RPMI8226 (cell line): Measurements from ENCODE around the gene STAG1.
"Not testable (repeated sequence)": the region's sequence is repeated elsewhere in the genome, so short reads cannot be mapped to it uniquely, and the experiment has no call there.

ENCODE experiments used
- DNase-seq: peaks from one replicate; pipeline ENCODE4 v3.0.0-alpha.2; 2015

STAG1 gene

DNA sequence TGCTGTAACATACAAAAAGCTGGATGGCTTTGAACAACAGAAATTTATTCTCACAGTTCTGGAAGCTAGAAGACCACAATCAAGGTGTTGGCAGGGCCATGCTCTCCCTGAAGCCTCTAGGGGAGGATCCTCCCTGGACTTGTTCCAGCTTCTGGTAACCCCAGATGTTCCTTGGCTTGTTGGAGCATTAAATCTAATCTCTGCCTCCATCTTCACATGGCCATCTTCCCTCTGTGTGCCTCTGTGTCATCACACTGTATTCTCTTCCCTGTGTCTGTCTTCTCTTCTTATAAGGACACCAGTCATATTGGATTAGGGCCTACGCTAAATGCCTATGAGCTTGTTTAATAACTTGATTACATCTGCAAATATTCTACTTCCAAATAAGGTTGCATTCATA lies 109.5 kb downstream of the STAG1 start:
- DNase-seq, result no peak

DNA sequence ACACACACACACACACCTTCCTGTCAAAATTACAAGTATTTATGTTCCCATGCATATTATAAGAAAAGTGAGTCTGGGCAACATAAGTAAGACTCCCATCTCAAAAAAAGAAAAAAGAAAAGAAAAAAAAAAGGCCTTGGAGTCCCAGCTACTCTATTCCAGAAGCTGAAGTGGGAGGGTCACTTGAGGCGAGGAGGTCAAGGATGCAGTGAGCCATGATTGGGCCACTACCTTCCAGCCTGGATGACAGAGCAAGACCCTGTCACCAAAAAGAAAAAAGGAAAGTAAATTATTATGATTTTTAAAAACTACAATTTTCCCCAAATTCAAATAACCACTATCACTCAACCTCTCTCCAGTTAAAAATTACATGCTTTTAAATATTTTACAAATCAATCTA lies 113.1 kb downstream of the STAG1 start:
- no peak for DNase-seq

- DNase-seq, result no peak
Measured at GRCh38 chr3:136637176-136637575, 115.0 kb downstream of the STAG1 start.

DNA sequence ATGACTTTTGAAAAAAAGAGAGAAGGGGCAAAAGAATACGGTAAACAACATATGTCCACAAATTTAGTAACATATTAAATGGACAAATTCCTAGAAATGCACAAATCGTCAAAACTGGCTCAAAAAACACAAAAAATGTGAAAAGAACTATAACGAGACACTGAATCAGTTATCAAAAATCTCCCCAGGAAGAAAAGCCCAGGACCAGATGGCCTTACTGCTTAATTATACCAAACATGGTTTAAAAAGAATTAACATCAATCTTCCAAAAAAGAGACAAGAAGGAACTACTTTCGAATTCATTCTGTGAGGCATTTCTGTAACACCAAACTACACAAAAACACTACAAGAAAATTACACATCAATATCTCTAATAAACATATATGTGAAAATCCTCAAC lies 117.4 kb downstream of the STAG1 start:
- no peak for DNase-seq

DNA sequence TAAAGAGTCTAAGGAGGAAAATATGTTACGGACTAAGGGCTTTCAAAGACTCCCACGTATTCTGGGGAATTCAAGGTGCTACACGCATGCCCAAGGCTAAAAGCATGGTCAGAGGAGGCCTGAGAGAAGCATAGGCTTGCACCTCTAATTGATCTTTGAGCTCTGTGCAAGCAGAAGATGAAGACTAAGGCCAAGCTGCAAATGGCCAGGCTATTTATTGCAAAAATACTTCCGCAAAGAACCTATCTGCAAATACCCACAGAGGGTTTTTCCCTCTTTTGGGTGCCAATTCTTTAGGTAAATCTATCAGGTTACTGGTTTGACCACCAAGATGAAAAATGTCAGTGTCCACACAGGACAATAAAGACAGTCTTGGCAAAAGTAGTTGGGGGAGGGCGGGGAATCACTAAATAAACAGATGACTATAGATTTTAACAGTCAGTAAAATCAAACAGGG lies 119.5 kb downstream of the STAG1 start:
- DNase-seq, result no peak

GRCh38 chr3:136631424-136631823 lies 120.8 kb downstream of the STAG1 start:
- no peak for DNase-seq

DNA sequence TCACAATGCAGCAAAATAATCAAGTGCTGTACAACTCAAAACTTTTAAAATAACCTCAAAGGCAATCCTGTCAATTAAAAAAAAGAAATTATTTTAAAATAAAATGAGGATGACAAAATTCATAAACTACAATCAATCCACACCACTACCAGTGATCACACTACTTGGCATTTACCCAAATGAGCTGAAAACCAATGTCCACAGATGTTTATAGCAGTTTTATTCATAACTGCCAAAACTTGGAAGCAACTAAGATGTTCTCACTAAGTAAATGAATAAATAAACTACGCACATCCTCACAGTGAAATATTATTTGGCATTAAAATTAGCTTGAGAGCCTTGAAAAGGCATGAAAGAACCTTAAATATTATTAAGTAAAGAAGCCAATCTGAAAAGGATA lies 121.3 kb downstream of the STAG1 start:
- DNase-seq, result no peak

- DNase-seq, result no peak
Measured at GRCh38 chr3:136626493-136626892, 125.7 kb downstream of the STAG1 start.

- DNase-seq, result no peak
Measured at GRCh38 chr3:136624894-136625815, 127.0 kb downstream of the STAG1 start.

GRCh38 chr3:136624371-136624770 lies 127.8 kb downstream of the STAG1 start:
- no peak for DNase-seq

GRCh38 chr3:136621628-136622027 lies 130.6 kb downstream of the STAG1 start:
- DNase-seq, result no peak

- no peak for DNase-seq
Measured at GRCh38 chr3:136620436-136620835, 131.7 kb downstream of the STAG1 start.

- DNase-seq, result not testable (repeated sequence)
Measured at GRCh38 chr3:136617969-136618525, 134.1 kb downstream of the STAG1 start.

GRCh38 chr3:136617198-136617597 lies 135.0 kb downstream of the STAG1 start:
- no peak for DNase-seq

DNA sequence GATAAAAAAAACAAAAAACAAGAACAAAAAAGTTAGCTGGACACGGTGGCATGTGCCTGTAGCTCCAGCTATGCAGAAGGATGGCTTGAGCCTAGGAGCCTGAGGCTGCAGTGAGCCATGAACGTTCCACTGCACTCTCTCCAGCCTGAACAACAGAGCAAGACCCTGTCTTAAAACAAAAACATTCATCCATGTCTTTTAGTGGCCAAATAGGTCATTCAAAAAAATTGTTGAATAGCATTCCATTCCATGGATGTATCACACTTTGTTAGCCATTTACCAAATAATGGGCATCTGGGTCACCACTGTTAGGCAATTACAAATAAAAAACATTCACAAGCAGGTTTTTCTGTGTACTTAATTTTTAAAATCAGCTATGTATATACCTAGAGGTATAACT lies 139.7 kb downstream of the STAG1 start:
- no peak for DNase-seq

DNA sequence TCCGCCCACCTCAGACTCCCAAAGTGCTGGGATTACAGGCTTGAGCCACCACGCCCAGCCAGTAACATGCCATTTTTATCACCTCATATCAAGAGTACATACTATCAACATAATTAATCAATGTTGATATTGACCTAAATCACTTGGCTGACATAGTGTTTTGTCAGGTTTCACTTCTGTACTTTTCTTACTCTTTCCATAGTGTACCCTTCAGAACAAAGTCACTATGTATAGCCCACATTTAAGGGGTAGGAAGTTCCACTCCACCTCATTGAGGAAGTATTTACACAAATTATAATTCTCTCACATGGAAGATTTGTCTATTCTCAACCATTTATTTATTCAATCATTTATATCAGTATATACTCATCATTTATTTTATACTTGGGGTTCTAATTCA lies 145.2 kb downstream of the STAG1 start:
- DNase-seq, result no peak

GRCh38 chr3:136606216-136606615 lies 146.0 kb downstream of the STAG1 start:
- not testable (repeated sequence) for DNase-seq

DNA sequence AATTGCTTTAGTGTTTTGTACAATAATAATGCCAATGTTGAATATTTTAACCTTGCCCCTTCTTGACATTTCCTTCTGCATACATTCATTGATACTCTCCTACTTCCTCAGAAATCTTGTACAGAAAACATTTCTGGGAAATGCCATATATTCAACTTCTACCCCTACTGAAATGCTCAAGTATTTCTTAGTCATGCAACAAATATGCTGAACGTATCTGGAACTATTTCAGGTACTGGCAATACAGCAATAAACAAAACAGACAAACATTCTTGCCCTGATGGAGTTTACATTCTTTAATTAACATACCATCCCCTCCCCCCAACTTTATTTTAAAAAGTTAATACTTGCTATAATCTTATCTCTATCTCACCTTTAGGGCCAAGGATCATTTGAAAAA lies 147.2 kb downstream of the STAG1 start:
- no peak for DNase-seq

GRCh38 chr3:136602818-136603217 lies 149.4 kb downstream of the STAG1 start:
- DNase-seq, result no peak

DNA sequence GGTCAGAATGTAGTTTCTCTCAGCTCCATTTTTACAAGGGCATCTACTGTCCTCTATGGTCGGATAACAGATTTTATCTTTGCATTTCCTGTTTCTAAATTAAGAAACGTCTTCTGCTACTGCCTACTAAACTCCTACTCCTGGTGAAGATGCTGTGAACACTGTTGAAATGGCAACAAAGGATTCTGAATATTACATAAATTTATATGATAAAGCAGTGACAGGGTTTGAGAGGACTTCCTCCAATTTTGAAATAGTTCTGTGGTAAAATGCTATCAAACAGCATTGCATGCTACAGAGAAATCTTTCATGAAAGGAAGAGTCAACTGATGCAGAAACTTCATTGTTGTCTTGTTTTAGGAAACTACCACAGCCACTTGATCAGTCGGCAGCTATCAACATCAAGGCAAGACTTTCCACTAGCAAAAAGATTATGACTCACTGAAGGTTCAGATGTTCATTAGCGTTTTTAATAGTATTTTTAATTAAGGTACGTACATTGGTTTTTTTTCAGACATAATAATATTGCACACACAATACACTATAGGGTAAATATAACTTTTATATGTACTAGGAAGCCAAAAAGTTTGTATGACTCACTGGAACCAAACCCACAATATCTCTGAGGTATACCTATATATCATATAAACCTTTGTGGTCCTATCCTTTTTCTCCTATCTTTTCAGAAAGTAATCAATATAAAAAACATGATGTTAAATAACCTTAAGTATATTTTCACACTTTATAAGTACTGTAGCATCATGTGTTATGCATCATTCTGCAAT lies 156.1 kb downstream of the STAG1 start:
- no peak for DNase-seq

- DNase-seq, result no peak
Measured at GRCh38 chr3:136586580-136586979, 165.6 kb downstream of the STAG1 start.

DNA sequence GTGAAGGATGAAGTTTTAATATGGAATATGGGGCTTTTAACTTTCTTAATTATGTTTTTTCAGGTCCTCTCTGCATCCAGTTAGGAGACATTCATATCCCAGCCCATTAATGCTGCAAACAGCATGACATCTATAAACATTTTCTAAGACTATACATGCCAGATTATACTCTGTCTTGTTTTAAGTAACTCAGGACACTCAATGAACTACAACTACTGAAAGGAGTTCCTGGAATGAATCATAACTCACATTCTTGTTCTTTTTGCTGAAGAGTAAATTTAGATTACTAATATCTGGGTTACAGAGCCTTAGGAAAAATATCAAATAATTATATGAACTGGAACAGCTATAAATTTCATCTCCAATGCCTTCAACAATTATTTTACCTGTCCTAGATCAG lies 167.4 kb downstream of the STAG1 start:
- DNase-seq, result no peak

GRCh38 chr3:136583823-136584222 lies 168.4 kb downstream of the STAG1 start:
- DNase-seq, result no peak

DNA sequence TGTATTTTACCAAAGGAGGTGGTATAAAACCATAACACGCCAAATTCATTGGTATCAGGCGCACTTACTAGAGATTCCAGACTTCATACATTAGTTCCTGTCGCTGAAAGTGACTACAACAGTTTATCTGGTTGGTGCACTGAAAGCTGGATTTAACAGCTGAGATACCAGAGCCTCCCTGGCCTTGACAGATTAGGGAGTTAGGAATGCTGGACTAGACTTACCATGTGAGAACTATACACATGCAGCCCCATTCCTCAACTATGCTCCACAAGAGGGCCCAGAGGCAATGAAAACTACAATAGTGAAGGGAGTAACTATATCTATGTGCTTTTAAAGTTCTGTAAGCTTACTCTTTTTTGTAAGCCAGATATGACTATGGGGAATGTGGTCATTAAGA lies 174.4 kb downstream of the STAG1 start:
- DNase-seq, result no peak
